GM21381 (cell line): ENCODE results near the gene COG3.
"Not testable (repeated sequence)": the region's sequence is repeated elsewhere in the genome, so short reads cannot be mapped to it uniquely, and the experiment has no call there.

Source experiments
- ATAC-seq: cut with Tn5 transposase; IDR thresholded peaks from one replicate; pipeline ENCODE4 v1.9.1; 2021; ENCODE audit warnings: mild to moderate bottlenecking, moderate library complexity; ENCODE audit not compliant: unreplicated experiment

Gene COG3, protein sequence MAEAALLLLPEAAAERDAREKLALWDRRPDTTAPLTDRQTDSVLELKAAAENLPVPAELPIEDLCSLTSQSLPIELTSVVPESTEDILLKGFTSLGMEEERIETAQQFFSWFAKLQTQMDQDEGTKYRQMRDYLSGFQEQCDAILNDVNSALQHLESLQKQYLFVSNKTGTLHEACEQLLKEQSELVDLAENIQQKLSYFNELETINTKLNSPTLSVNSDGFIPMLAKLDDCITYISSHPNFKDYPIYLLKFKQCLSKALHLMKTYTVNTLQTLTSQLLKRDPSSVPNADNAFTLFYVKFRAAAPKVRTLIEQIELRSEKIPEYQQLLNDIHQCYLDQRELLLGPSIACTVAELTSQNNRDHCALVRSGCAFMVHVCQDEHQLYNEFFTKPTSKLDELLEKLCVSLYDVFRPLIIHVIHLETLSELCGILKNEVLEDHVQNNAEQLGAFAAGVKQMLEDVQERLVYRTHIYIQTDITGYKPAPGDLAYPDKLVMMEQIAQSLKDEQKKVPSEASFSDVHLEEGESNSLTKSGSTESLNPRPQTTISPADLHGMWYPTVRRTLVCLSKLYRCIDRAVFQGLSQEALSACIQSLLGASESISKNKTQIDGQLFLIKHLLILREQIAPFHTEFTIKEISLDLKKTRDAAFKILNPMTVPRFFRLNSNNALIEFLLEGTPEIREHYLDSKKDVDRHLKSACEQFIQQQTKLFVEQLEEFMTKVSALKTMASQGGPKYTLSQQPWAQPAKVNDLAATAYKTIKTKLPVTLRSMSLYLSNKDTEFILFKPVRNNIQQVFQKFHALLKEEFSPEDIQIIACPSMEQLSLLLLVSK

GRCh38 chr13:45464687-45465453 lies at the start of gene COG3:
Gene COG3 (plus strand): TSS chr13:45464939. CDS start chr13:45465037, 98 bp downstream.
- peak; percentile 95 for ATAC-seq

DNA sequence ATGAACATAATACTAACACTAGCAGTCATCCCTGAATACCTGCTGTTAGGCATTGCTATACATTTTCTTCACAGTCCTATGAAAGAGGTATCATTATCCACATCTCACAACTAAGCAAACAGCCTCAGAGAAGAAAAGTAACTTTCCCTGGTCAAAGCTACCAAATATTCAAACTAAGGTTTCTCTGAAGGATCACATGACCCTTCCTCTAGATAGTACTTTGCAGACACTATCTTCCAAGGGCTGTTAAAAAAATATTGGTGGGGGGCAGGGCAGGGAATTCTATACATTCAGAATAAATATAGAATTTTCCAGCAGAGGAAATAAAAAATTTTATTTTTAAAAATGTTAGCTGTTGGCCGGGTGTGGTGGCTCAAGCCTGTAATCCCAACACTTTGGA lies 49.6 kb upstream of the COG3 start:
- no peak for ATAC-seq

DNA sequence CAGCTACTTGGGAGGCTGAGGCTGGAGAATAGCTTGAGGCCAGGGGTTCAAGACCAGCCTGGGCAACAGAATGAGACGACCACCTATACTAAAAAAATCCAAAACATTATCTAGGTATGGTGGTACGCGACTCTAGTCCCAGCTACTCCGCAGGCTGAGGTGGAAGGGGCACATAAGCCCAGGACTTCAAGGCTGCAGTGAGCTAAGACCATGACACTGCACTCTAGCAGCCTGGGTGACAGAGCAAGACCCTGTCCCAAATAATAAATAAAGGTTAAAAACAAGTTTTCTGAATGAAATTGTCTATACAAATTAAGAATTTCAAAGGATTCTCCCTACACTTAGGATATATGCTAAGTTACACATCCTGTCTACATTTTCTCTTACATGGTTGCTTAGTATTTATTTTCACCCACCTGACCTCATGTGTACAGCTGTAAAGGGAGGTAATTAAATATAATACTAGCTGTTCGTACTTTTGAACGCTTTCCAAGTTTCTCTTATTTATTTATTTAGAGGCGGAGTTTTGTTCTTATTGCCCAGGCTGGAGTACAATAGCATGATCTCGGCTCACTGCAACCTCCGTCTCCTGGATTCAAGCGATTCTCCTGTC lies 48.1 kb upstream of the COG3 start:
- no peak for ATAC-seq

GRCh38 chr13:45417790-45418534 lies 46.8 kb upstream of the COG3 start, which contains the start of gene SLC25A30:
Gene SLC25A30 (minus strand): TSS chr13:45418373. CDS start chr13:45411425, 6,948 bp downstream.
- peak; percentile 90 for ATAC-seq

DNA sequence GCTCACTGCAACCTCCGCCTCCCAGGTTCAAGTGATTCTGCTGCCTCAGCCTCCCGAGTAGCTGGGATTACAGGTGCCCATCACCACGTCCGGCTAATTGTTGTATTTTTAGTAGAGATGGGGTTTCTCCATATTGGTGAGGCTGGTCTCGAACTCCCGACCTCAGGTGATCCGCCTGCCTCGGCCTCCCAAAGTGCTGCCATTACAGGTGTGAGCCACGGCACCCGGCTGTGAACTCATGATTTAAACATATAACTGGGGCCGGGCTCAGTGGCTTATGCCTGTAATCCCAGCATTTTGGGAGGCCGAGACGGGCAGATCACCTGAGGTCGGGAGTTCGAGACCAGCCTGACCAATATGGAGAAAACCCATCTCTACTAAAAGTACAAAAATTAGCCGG lies 45.4 kb upstream of the COG3 start:
- not testable (repeated sequence) for ATAC-seq

DNA sequence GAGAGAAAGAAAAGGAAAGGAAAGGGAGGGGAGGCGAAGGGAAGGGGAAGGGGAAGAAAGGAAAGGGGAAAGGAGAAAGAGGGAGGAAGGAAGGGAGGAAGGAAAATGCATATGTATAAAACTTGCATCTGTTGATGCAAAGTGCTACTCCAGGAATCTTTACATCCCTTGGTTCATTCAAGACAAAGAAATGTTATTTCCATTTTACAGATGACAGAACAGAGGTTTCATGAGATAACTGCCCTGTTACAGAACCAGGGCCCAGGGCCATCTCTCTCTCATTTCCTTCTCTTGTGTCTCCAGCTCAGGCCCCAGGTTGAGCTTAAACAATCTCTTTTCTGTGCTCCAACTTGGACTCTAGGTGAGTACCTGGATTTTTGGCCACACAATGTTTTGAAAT lies 44.8 kb upstream of the COG3 start:
- ATAC-seq, result no peak

GRCh38 chr13:45422731-45423292 lies 41.9 kb upstream of the COG3 start:
- no peak for ATAC-seq

- not testable (repeated sequence) for ATAC-seq
Measured at GRCh38 chr13:45426056-45426841, 38.5 kb upstream of the COG3 start.

DNA sequence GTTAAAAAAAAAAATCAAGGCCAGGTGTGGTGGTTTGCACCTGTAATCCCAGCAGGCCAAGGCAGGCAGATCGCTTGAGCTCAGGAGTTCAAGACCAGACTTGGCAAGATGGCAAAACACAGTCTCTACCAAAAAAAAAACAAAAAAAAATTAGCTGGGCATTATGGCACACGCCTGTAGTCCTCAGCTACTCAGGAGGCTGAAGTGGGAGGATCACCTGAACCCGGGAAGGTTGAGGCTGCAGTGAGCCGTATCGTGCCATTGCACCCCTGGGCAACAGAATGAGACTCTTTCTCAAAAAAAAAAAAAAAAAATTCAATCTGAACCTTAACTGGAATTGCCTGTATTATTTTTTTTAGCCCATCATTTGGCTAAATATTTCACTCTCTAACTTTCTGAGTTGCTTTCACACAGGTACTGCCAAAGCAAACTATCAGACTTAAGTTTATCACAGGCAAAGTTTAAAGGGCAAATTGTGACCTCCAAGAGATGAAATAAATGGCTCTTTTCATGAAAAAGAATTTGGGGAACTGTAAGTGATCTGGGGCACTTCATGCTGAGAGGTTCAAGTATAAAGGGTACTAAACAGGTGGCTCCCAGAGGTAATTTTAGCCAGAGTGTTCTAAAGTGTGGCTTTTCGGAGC lies 31.9 kb upstream of the COG3 start:
- no peak for ATAC-seq

- no peak for ATAC-seq
Measured at GRCh38 chr13:45433381-45433790, 31.4 kb upstream of the COG3 start.

GRCh38 chr13:45434556-45435371 lies 30.0 kb upstream of the COG3 start:
- ATAC-seq, result no peak

DNA sequence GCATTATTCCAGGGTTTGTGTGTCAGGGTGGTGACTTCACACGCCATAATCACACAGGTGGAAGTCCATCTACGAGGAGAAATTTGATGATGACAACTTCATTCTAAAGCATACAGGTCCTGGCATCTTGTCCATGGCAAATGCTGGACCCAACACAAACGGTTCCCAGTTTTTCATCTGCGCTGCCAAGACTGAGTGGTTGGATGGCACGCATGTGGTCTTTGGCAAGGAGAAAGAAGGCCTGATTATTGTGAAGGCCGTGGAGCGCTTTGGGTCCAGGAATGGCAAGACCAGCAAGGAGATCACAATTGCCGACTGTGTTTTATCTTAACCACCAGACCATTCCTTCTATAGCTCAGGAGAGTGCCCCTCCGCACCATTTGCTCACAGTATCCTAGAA lies 28.4 kb upstream of the COG3 start:
- no peak for ATAC-seq

DNA sequence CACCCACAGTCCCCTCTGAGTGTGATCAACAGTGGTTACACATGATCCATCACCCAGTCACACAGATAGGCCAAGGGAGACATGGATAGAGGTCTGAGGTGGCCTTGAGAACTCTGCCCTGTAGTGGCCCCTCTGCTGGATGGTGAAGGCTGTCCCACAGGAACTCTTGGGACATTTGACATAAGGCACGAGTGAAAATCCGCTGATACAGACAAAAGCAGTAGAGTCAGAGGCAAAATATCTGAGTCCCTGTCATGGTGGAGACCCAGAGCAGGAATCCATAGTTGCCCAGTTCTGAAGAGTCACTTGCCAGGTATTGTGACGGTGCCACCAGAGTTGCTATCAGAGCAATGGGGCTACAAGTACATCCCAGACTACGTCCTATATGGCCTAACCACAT lies 27.8 kb upstream of the COG3 start:
- no peak for ATAC-seq

DNA sequence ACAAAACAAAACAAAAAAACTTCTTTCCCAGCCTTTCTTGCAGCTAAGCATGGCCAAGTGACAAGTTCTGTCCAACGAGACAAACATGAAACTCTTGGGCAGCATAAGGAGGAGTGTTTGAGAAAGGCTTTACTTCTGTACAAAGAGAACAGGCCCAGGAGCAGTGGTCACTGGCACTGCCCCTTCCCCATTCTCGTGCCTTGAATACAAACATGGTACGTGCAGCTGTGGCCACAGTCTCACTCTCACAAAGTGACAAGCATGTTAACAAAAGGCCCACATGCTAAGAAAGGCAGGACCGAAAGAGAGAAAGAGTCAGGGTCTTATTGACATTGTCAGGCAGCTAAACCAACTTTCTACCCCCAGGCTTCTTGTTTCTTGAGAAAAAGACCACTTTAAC lies 26.8 kb upstream of the COG3 start:
- ATAC-seq, result no peak

- no peak for ATAC-seq
Measured at GRCh38 chr13:45439008-45439407, 25.7 kb upstream of the COG3 start.

- ATAC-seq, result no peak
Measured at GRCh38 chr13:45439781-45440462, 24.8 kb upstream of the COG3 start.

DNA sequence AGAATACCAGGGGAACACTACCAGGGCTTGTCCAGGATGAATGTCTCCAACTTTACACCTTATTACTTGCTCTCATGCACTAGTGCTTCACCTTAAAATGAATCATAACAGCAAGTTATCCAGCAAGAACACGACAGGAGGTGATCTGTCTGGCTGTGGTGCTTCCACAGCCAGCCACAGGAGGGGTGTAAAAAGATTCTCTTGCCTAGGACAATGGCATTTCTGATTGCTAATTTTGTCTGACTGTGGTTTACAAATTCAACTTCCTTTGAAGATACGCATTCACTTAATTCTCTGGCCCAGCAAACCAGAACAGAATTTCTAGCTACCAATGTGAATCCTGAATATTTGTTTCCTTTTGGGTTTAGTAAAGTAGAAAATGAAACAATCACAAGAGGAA lies 23.1 kb upstream of the COG3 start:
- ATAC-seq, result peak; percentile 49
